Activated T-cell treated with anti-CD3 and anti-CD28 coated beads, Interleukin-2, amount 50 U/mL, for 48 hours (primary cell): ENCODE measurements around the gene C2orf15.
"Not testable (repeated sequence)": the region's sequence is repeated elsewhere in the genome, so short reads cannot be mapped to it uniquely, and the experiment has no call there.

ENCODE experiments used
- DNase-seq, 2 experiments: peaks; one replicate each; pipeline ENCODE4 v3.0.0-alpha.2; 2020

Gene C2orf15

GRCh38 chr2:99169534-99169933 lies 28.0 kb downstream of the C2orf15 start:
- DNase-seq = no peak

- DNase-seq = no peak
These were observed 30.1 kb downstream of the C2orf15 start for GRCh38 chr2:99171377-99172140.

- peak; percentile 91 to 93 for DNase-seq
These were observed 39.5 kb downstream of the C2orf15 start, which contains the start of the genes MITD1 and MRPL30 for GRCh38 chr2:99180755-99181623. Gene MITD1, minus strand, starts transcription at chr2:99181058. Its CDS starts 77 bp downstream, at chr2:99180981. Gene MRPL30, plus strand, starts transcription at chr2:99181184. Its CDS starts 5,020 bp downstream, at chr2:99186204.

- DNase-seq = no peak
These were observed 40.1 kb downstream of the C2orf15 start for GRCh38 chr2:99181624-99182000.

GRCh38 chr2:99183025-99183424 lies 41.5 kb downstream of the C2orf15 start:
- DNase-seq = no peak

GRCh38 chr2:99184811-99185210 lies 43.3 kb downstream of the C2orf15 start:
- no peak for DNase-seq

- no peak for DNase-seq
These were observed 45.5 kb downstream of the C2orf15 start for GRCh38 chr2:99187011-99187410.

- DNase-seq = no peak
These were observed 46.9 kb downstream of the C2orf15 start for GRCh38 chr2:99188357-99188756.

- DNase-seq = no peak
These were observed 49.0 kb downstream of the C2orf15 start for GRCh38 chr2:99190548-99190947.

- not testable (repeated sequence) for DNase-seq
These were observed 50.9 kb downstream of the C2orf15 start for GRCh38 chr2:99192364-99192763.

- DNase-seq = no peak
These were observed 56.8 kb downstream of the C2orf15 start for GRCh38 chr2:99198103-99198841.

- no peak for DNase-seq
These were observed 58.7 kb downstream of the C2orf15 start for GRCh38 chr2:99200076-99200800.
